GM19025 (cell line): Measurements from ENCODE around the gene CAMKMT.
"Not testable (repeated sequence)": the region's sequence is repeated elsewhere in the genome, so short reads cannot be mapped to it uniquely, and the experiment has no call there.

Experiments used
- ATAC-seq: cut with Tn5 transposase; IDR thresholded peaks from one replicate; pipeline ENCODE4 v1.9.1; 2021; ENCODE audit warnings: mild to moderate bottlenecking, low read depth, moderate library complexity; ENCODE audit not compliant: unreplicated experiment

Gene CAMKMT

DNA sequence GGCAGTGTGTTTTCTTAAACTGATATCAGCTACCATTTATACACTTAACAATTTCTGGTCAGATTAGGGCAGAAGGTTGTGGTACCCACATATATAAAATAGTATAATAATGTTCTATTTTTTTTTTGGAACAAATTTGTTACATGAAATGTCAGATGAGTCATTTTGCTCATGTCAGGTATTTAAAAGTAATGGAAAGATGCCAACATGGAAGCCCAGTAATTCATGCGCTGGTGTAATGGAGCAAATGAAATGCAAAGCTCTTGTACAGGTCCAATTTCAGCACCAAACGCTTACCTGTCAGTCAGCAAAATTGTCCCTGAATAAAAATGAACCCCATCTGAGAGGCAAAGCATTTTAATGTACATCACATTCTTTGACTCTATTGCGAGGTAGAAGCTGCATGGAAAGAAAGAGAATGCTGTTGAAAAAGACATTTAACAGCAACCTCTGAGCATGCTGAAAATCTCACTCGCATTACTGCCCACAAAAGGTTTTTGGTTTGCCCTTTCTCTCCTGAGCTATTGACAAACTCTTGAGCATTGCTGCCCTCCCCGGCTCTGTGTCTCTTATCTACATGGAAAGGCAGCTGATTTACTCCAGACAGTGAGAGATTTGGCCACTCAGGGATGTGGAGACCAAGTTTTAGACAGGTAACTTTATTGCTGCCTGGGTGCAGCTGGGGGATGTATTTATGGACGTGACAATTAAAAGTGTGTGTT, 217.5 kb downstream of the CAMKMT start:
- no peak for ATAC-seq

DNA sequence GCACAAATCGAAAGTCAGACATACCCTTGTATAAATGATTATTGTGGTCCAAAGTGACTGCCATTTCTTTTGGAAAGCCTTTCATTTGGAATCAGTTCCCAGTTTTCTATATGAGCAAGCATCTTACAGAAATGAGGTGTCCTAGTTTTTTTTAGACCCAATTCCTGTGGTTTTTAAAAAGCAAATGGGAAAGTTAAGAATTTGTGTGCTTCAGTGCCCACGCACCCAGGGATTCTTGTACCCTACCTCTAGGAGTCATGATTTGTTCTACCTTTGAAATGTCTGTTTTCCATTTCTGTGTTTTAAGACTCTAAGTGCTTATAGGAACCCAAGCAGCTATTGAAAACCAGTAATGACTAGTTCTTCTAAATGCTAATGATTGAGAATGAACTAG, 218.1 kb downstream of the CAMKMT start:
- no peak for ATAC-seq

DNA sequence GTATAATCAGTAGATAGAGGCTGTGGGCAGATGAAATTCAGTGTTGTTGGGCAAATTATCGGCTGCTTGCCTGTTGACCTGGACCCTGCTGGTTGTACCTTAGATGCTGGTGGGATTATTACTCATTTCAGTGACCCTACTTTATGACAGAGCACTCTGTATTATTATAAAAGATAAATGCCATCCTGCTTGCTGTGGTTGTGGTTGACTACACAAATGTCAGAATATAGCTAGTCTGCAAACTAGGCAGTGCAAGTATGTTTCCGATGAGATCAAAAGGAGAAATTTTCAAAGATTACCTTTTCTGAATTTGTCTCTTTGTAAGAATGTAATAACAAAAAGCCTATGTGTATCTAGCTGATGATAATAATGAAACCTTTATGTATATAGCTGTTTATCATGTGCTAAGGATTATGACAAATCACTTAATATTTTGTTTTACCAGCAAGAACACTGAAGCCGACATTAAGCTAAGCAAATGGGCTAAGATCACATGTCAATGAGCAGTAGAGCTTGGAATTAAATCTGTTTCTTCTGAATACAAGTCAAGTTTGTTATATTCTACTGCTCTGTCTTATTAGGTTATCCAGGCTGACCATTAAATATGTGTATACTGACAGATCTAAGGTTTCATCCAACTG, 219.2 kb downstream of the CAMKMT start:
- ATAC-seq = no peak

DNA sequence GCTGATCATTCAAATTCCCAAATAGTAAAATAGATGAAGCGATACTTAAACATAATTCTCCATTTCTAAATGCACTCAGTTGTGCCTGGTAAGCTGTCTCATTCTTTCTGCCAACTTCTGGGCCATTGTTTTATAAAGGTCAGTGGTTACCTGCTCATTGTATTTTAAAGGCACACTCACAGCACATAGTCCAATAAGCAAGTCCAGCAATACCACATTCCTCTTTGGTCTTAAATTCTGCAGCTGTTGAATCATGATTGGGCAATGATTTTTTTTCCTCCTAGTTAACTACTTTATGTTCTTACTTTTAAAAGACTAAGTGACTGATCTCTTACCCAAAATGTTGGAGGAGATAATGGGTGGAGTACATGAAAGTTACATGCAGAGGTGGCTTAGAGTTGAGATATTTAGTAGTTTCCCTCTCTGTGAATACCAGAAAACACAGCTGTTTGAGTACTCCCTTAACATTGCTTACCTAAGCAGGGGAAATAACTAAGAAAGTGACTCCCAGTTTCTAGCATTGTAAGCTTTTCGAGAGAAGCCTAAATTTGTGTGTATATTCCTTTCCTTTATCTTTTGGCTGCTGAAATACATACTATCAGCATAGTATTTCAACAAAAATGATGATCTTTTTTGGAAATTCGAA, 220.7 kb downstream of the CAMKMT start:
- ATAC-seq = no peak

DNA sequence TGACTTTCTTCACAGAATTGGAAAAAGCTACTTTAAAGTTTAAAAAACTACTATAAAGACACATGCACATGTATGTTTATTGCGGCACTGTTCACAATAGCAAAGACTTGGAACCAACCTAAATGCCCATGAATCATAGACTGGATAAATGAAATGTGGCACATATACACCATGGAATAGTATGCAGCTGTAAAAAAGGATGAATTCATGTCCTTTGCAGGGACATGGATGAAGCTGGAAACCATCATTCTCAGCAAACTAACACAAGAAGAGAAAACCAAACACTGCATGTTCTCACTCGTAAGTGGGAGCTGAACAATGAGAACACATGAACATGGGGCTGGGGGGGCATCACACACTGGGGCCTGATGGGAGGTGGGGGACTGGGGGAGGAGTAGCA, 233.9 kb downstream of the CAMKMT start:
- ATAC-seq = not testable (repeated sequence)

DNA sequence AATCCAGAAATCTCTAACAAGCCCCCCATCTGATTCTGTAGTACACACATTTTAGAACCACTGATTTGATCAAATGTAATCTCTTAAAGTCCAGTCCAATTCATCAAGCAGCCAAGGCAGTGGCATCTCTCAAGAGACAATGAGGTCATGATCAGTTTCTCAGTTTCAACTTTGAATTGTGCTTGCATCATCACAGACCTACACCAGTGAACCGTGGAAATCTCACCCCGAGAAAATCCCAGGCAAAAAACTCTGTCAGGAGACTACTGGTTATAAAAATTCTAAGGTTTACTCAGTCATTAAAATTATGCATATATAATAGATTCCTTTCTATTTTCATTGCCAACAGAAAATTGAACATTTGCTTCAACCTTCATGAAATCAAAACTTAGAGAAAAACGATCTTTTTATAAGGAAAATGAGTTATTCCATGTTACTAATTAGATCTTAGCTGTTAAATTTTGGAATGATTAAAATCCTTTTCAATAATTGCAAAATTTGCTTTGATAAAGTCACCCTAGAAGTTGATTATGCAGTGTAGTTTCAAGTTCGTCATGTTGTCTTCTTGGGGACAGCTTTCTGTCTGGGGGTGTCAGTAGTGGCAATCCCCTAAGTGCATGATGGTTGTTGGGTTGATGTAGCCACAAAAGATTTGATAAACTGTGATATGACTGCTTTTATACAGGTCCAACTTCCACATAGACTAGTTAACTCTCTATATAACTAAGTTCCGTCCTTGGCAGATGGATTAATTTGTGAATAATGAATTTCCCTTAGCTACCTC, 235.0 kb downstream of the CAMKMT start:
- peak; percentile 65 for ATAC-seq

DNA sequence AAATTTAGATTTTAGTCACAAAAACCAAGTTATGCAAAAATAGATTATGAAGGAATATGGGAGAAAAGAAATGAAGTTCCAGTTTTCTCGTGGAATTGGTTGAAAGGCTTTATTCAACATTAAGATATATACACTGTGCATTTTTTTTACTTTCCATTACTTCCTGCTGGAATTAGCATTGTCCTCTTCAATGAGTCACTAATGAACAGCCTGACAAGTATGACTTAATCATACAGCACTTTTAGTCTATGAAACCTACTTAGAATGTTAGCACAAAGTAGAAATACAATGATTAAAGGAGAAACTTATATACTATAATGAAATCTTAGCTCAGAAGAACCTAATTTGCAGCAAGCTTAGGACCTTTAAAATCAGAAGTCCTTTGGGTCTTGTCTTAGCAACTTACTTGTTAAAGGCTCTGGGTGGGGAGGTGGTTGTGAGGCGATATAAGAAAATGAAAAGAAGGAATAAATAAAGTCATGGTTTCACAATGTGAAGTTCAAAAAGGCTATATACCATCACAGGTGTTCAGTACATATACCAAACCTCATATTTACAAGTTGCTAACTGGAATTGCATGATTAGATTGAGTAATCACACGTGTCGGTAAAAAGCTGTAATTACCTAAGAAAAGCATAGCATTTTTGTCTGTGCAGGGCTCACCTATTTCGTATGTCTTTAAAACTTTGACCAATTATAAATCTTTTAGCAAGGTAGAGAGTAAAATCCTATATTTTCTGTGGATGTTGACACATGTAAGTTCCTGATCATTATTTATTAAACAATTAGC, 236.8 kb downstream of the CAMKMT start:
- ATAC-seq = no peak

DNA sequence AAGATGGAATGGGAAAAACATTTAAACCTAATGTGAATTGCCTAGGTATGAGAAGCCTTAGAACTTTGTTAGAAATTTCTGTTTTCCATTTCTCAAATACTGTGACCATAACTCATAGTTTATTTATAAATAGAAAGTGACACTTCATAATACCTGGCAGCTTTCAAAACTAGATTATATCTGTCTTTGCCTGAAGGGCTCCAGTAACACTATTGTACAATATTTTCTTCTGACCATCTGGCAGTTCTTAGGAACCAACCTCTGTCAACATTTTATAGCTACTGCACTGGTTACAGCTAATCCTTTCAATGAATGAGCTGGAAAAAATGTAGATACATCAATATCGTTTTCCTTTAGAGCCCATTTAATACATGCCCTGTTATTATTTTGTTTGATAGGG, 237.4 kb downstream of the CAMKMT start:
- ATAC-seq = no peak

DNA sequence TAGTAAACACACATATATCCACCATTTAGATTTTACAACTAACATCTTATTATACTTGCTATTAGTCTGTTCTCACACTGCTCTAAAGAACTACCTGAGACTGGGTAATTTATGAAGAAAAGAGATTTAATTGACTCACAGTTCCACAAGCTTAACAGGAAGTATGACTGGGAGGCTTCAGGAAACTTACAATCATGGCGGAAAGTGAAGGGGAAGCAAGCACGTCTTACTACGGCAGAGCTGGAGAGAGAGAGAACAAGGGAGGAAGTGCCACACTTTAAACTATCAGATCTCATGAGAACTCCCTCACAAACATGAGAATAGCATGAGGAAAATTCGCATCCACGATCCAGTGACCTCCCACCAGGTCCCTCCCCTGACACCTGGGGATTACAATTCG, 240.7 kb downstream of the CAMKMT start:
- no peak for ATAC-seq

DNA sequence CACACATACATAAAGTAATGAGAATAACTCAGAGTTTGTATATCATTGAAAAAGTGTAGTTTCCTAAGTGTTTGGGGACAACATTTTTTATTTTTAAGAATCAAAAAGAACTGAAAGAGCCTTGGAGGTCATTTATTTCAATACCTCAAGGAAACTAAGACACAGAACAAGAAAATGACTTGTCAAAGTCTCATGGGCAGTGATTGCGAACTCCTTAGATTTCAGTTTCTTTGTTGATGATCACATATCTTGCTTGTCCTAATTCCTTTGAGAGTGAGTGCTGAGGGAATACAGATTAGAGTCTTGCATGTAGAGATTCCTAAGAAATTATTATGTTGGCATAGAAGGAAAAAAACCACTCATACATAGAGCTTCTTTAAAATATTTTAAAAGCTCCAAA, 243.8 kb downstream of the CAMKMT start:
- ATAC-seq = no peak

DNA sequence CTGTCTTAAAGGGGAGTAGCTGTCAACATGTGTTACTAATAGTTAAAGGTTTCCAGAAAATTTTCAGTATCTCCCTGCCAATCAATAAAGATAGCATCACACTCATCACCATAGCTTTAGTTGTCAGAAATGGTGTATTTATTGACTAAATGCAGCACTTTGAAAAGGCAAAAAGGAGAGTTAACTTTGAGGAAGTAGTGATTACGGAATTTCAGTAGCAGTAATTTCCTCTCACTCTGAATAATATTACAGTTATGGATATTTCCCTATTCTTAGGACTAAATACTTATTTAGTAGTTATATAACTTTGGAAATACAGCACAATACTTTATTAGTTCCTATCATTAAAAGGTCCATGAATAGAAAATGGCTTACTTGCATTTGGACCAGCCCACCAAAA, 250.5 kb downstream of the CAMKMT start:
- no peak for ATAC-seq

DNA sequence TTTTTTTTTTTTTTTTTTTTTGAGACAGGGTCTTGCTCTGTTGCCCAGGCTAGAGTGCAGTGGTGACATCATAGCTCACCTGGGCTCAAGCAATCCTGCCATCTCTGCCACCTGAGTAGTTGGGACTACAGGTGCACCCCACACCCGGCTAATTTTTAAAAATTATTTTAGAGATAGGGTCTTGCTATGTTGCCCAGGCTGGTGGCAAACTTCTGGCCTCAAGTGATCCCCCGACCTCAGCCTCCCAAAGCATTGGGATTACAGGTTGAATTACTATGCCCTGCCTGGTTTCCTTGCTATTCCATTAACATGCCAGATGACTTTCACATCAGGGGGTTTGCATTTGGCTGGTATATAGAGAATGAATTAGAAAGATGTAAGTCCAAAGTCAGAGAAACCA, 253.2 kb downstream of the CAMKMT start:
- no peak for ATAC-seq

DNA sequence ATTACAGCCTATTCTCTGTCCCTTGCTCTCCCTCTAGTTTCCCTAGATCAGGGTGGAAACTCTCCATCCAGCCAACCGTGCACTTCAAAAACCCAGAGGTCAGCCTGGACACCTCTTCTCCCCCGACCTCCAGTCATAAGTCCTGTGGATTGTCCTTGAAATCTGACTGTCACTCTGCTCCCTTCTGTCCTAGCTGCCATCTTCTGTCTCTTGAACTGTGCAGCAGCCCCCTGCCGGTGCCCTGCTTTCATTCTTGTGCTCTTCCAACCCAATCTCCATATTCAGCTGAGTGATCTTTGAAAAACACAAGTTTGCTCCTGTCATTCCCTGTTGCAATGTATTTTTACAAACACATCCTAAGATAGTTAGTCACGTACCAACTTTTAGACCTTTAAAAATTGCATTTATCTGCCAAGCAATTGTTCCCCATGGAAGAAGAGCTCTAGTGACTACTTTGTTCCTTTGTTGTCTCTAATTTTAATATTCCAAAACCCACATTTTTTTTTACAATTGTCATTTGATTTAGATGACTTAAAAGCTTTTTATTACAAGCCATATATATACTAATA, 254.3 kb downstream of the CAMKMT start:
- no peak for ATAC-seq

DNA sequence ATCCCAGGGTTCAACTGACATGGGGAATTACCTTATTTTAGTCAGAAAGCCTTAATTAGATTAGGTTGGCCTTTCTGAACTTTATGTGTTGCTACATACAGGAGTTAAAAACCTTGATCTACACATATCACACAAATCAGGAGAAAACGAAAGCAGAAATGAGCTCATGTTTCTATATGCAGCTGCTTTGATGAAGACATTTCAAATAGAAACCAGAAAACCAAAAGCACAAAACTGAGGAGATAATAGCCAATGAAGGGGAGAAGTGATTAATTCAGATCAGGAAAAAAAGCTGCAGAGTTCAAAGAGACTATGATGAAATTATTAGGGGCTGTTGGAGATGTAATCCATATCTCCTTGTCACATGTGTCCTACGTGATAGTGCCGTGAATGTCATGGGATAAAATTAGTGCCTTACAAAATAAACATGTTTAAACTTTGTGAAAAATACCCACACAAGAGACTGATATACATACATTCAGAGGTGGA, 255.0 kb downstream of the CAMKMT start:
- ATAC-seq = peak; percentile 83

DNA sequence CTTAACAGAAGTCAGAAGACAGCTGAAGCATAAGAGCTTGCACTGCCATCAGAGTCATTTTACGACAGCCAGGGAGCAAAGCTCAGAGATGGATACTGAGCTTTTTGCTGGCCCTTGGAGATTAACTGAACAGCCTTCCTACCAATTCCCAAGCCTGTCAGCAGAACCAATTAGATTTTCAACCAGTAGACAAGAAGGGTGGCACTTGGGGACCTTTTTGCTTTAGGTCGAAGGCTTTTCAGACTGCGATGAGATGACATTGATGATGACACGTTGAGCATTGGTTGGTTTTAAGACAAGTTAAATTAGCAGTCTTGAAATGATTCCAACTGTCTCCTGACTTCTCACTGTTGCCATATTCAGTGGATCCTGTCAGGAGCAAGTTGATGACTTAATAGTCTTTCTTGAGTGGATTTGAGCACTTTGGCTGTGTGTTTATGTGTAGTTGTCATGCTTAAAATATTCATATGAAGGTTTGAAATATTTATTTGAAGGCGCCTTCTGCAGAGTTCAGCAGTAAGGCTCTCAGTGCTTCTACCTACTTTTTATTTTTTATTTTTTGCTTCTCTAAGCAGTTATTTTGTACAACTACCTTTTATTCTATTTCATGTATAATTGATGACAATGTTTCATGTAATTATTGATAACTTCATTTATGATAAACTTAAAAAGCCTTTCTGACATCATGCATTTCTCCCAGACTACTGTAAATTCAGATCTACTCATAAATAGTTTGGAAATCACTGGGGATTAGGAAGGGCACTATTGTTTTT, 256.7 kb downstream of the CAMKMT start:
- ATAC-seq = no peak

DNA sequence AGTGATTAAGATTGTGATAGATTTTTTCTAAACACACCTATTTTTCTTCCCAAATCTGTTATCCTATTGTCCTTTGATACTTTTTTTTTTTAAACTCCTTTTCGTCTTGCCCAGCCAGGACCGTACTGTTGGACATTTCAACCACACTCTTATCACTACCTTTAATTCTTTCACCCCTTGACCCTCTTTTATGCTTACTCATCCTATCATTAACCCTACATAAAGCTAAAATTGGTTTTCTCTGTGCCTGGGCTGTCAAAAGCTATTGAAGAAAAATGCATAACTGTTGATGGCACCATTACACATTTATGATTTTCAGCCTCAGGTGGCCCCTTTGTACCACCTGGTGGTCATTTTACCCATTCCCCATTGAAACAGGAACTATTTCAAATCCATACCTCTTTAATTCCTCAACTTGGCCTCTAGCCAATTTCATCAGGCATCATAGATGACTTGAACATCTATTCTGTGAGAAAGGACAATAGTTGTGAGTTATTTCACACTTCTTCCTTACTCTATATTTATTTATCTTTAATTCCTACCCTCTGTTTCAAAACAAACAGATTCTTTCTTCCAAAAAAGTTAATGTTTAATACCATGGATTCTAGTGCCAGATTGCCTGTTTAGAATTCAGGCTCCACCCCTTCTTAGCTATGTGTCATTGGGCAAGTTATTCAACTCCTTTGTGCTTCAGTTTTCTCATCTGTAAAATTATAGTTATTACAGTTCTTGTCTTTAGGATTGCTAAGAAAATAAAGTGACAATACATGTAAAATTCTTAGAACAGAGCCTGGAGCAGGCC, 258.6 kb downstream of the CAMKMT start:
- no peak for ATAC-seq

DNA sequence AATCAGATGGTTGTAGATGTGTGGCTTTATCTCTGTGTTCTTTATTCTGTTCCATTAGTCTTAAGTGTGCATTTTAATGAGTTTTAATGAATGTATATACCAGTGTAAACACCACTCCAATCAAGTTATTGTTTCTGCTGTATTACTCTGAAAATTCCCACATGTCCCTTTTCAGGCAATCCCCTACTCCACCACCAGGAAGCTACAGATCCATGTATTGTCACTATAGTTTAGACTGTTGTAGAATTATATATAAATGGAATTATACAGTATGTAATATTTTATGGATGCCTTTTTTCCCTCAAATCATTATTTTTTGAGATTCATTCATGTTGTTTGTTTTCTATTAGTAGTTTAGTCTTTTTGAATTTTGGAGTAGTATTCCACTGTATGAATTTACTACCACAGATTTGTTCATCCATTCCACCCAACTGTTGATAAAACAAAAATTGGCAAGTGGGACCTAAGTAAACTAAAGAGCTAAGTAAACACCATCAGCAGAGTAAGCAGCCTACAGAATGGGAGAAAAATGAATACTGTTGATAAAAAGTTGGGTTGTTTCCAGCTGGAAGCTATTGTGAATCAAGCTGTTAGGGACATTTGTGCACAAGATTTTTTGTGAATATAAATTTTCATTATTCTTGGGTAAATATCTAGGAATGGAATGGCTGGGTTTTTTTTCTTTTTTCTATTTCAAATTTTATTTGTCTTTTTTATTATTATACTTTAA, 262.0 kb downstream of the CAMKMT start:
- ATAC-seq = no peak

DNA sequence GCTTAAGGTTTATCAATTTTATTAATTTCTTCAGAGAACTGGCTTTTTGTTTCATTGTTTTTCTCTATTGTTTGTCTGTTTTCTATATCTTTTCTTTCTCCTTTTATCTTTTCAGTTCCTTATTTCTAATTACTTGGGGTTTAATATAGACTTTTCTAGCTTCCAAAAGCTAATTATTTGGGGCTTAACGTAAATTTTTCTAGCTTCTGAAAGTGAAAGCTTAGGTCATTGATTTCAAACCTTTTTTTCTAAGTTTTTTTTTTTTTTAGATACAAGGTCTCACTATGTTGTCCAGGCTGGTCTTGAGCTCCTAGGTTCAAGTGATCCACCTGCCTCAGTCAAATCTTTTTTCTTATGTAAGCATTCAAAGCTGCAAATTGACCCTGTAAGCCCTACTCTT, 266.6 kb downstream of the CAMKMT start:
- ATAC-seq = no peak
